ENCODE results near the gene CTIF.

The CTIF gene

GRCh38 chr18:48661421-48661820 lies 122.6 kb downstream of the CTIF start:
- TF ChIP-seq, protein P1, sequence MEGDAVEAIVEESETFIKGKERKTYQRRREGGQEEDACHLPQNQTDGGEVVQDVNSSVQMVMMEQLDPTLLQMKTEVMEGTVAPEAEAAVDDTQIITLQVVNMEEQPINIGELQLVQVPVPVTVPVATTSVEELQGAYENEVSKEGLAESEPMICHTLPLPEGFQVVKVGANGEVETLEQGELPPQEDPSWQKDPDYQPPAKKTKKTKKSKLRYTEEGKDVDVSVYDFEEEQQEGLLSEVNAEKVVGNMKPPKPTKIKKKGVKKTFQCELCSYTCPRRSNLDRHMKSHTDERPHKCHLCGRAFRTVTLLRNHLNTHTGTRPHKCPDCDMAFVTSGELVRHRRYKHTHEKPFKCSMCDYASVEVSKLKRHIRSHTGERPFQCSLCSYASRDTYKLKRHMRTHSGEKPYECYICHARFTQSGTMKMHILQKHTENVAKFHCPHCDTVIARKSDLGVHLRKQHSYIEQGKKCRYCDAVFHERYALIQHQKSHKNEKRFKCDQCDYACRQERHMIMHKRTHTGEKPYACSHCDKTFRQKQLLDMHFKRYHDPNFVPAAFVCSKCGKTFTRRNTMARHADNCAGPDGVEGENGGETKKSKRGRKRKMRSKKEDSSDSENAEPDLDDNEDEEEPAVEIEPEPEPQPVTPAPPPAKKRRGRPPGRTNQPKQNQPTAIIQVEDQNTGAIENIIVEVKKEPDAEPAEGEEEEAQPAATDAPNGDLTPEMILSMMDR (IDR thresholded peaks at IDR 0.05; ENCODE audit: low read depth, low read length, missing control alignments), result no peak
- H3K4me3 ChIP-seq (replicated peaks; ENCODE audit: low read depth, low read length), result no peak overlapping the region
- DNase-seq (ENCODE audit: extremely low read depth, low read depth), result no peak

GRCh38 chr18:48662011-48662661 lies 123.3 kb downstream of the CTIF start:
- no peak for DNase-seq (ENCODE audit: extremely low read depth, low read depth)
- TF ChIP-seq, protein P1 (IDR thresholded peaks at IDR 0.05; ENCODE audit: low read depth, low read length, missing control alignments), result no peak
- H3K4me3 ChIP-seq (replicated peaks; ENCODE audit: low read depth, low read length), result no peak overlapping the region

GRCh38 chr18:48663096-48663930 lies 124.5 kb downstream of the CTIF start:
- no peak overlapping the region for H3K4me3 ChIP-seq (replicated peaks; ENCODE audit: low read depth, low read length)
- TF ChIP-seq, protein P1 (IDR thresholded peaks at IDR 0.05; ENCODE audit: low read depth, low read length, missing control alignments), result no peak

GRCh38 chr18:48663931-48664847 lies 125.4 kb downstream of the CTIF start:
- TF ChIP-seq, protein P1 (IDR thresholded peaks at IDR 0.05; ENCODE audit: low read depth, low read length, missing control alignments), result peak; percentile 82
- no peak for DNase-seq (ENCODE audit: extremely low read depth, low read depth)
- H3K4me3 ChIP-seq (replicated peaks; ENCODE audit: low read depth, low read length), result no peak overlapping the region

More at GRCh38 chr18:48663096-48663930, 124.5 kb downstream of the CTIF start:
- no peak for DNase-seq (ENCODE audit: extremely low read depth, low read depth)

- TF ChIP-seq, protein P1 (IDR thresholded peaks at IDR 0.05; ENCODE audit: low read depth, low read length, missing control alignments), result no peak
- no peak overlapping the region for H3K4me3 ChIP-seq (replicated peaks; ENCODE audit: low read depth, low read length)
- no peak for DNase-seq (ENCODE audit: extremely low read depth, low read depth)
Measured at GRCh38 chr18:48665654-48666053, 126.8 kb downstream of the CTIF start.

DNA sequence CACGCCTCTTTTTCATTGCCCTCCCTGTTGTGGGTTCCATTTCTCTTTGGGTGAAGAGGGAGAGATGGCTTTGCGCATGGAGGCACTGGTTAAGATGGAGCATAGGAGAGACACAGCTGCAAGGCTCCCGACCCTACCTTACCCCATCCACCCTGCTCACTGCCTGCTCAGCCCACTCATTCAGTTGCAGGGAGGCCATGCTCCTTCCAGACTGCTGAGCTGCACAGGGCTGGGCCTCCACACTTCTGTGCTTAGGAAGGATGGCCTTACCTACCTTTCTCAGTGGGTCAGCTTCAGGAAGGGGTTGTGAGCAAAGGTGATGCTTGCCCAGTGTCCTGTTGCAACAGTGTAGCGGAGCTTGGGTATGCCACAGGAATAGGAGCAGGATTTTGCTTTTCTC lies 127.8 kb downstream of the CTIF start:
- DNase-seq (ENCODE audit: extremely low read depth, low read depth), result no peak
- TF ChIP-seq, protein P1 (IDR thresholded peaks at IDR 0.05; ENCODE audit: low read depth, low read length, missing control alignments), result no peak
- H3K4me3 ChIP-seq (replicated peaks; ENCODE audit: low read depth, low read length), result no peak overlapping the region

Measured in HFF-Myc (cell line).